Measurements from ENCODE around the gene NIT1. TPM values are rescaled to one million over a fixed set of nuclear protein-coding genes. Genes with fewer than 3 reads are reported as not detected.
A peak's percentile ranks its signal among the peaks of the same experiment; 100 is the strongest.

Gene NIT1
- total RNA-seq, 3 donors from 2014 or later, result 36.3 to 44.5 (median 37.0) TPM

DNA sequence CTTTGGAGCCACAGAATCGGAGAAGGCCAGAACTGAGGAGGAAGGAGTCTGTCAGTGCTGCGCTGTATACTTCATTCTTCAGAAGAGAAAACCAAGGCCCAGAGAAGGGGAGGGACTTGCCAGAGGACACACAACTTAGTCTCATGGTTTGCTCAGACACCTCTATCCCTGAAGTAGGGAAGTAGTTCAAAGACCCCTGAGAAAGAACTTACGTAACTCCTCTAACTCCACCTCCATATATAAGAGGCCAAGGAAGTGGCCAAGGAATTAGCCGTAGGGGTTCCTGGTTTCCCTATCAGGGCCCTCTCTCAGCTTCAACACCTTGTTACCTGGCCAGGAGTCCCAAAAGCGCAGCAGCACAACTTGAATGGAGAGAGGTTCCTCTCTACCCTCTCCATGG is 28.0 kb upstream of the NIT1 start:
- H3K27ac ChIP-seq, result peak overlapping the region; percentile 92 to 98
- no peak for TF ChIP-seq POLR2AphosphoS5 (IDR thresholded peaks at IDR 0.05)
- TF ChIP-seq, protein P1, sequence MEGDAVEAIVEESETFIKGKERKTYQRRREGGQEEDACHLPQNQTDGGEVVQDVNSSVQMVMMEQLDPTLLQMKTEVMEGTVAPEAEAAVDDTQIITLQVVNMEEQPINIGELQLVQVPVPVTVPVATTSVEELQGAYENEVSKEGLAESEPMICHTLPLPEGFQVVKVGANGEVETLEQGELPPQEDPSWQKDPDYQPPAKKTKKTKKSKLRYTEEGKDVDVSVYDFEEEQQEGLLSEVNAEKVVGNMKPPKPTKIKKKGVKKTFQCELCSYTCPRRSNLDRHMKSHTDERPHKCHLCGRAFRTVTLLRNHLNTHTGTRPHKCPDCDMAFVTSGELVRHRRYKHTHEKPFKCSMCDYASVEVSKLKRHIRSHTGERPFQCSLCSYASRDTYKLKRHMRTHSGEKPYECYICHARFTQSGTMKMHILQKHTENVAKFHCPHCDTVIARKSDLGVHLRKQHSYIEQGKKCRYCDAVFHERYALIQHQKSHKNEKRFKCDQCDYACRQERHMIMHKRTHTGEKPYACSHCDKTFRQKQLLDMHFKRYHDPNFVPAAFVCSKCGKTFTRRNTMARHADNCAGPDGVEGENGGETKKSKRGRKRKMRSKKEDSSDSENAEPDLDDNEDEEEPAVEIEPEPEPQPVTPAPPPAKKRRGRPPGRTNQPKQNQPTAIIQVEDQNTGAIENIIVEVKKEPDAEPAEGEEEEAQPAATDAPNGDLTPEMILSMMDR (IDR thresholded peaks at IDR 0.05), result no peak
- no peak for TF ChIP-seq POLR2A (IDR thresholded peaks at IDR 0.05)
- intact Hi-C loops (cut with DNase I; ENCODE audit: low total_unique reads), result no loop called here

DNA sequence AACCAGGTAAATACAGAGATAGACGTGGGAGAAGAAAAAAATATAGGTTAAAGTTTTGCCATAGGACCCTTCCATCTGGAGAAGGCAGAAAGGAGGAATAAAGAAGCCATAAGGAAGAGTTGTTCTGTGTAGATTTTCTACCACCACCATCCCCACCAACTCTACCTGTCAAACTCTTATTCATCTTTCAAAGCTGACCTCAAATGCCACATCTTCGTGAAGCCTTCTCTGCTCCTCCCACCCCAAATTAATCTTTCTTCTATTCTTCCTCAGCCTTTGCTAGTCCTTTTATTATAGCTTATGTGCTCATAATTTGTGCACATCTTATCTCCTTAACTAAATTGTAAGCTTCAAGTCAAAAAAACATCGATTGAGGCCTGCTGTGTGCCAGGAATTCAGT is 27.3 kb upstream of the NIT1 start:
- intact Hi-C loops (cut with DNase I; ENCODE audit: low total_unique reads), result no loop called here
- no peak overlapping the region for H3K4me3 ChIP-seq
- H3K4me1 ChIP-seq, result no peaks in the 10 kb centered on the region

More for the DNA sequence above, 28.0 kb upstream of the NIT1 start:
- Histone ChIP-seq H3K27me3 (no peaks in the 10 kb centered on the region), H3K4me1 (no peaks in the 10 kb centered on the region), H3K9me3 (no peaks in the 10 kb centered on the region), H3K4me3 (peak overlapping the region in 2 of 3 donors; percentile 60 to 65), H3K36me3 (no peaks in the 10 kb centered on the region)
- DNase-seq (ENCODE audit: low spot score in 2 of 2), result peak in 1 of 2 donors; percentile 10

DNA sequence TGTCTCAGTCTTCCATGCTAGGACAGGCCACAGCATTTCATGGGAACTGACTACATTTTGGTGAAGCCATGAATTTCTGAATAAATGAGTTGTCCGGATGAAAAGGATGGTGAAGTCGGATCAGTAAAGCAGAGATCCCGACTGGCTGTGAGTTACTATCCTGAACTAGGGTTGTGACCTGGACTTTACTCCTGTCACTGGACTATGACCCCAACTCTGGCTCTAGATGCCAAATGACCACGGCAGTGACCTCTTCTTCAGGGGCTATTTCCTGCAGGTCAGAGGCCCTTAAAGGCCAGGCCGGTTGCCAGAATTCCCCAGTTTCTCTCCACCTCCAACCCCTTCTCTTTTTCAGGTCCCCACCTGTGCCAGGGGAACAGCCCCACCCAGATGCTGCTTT is 26.8 kb upstream of the NIT1 start:
- TF ChIP-seq POLR2A (IDR thresholded peaks at IDR 0.05) (no peak), POLR2AphosphoS5 (IDR thresholded peaks at IDR 0.05) (no peak)
- TF ChIP-seq, protein P1 (IDR thresholded peaks at IDR 0.05), result no peak

More for the DNA sequence above, 27.3 kb upstream of the NIT1 start:
- no peaks in the 10 kb centered on the region for H3K27me3 ChIP-seq
- no peak for DNase-seq (ENCODE audit: low spot score in 2 of 2)
- TF ChIP-seq POLR2AphosphoS5 (IDR thresholded peaks at IDR 0.05) (no peak), POLR2A (IDR thresholded peaks at IDR 0.05) (no peak)
- TF ChIP-seq, protein P1 (IDR thresholded peaks at IDR 0.05), result no peak
- H3K27ac ChIP-seq, result peak overlapping the region in 1 of 2 donors; percentile 98
- no peaks in the 10 kb centered on the region for H3K36me3 ChIP-seq
- H3K9me3 ChIP-seq, result no peaks in the 10 kb centered on the region

DNA sequence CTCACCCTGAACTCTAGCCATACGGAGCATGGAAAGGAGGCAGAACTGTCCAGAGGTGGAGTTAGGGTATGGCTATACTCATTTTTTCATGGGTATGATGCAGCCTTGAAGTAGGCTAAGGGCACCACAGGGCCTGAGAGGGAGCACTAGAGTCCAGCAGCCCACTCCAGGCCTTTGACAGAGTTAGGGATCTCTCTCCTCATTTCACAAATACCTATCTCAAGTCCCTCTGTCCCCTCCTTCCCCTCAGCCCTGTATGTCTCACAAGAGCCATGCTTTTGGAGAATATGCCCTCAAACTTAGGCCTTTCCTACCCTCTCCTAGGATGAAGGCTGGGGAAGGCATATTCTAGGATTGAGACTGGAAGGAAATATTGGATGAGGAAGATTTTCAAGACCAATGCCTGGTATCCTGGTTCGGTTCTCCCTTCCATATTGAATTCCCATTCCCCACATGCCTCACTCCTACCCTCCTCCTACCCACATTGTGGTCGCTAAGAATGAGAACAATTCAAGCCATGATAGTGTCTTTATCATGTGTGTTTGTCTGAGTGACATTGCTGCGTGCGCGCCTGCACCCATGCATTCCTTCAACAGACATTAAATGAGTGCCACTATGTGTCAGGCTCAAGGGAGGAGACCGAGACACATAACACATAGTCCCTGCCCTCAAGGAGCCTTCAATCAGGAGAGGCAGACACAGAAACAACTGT is 26.0 kb upstream of the NIT1 start:
- Histone ChIP-seq H3K27ac (no peak overlapping the region), H3K4me3 (no peak overlapping the region), H3K27me3 (no peaks in the 10 kb centered on the region), H3K36me3 (no peaks in the 10 kb centered on the region), H3K4me1 (no peaks in the 10 kb centered on the region), H3K9me3 (no peaks in the 10 kb centered on the region)
- intact Hi-C loops (cut with DNase I; ENCODE audit: low total_unique reads), result no loop called here
- TF ChIP-seq, protein P1 (IDR thresholded peaks at IDR 0.05), result no peak
- TF ChIP-seq POLR2AphosphoS5 (IDR thresholded peaks at IDR 0.05) (no peak), POLR2A (IDR thresholded peaks at IDR 0.05) (no peak)
- DNase-seq (ENCODE audit: low spot score in 2 of 2), result no peak

More for the DNA sequence above, 26.8 kb upstream of the NIT1 start:
- H3K9me3 ChIP-seq, result no peaks in the 10 kb centered on the region
- H3K4me1 ChIP-seq, result no peaks in the 10 kb centered on the region
- no peaks in the 10 kb centered on the region for H3K27me3 ChIP-seq
- H3K27ac ChIP-seq, result no peak overlapping the region
- DNase-seq (ENCODE audit: low spot score in 2 of 2), result no peak
- intact Hi-C loops (cut with DNase I; ENCODE audit: low total_unique reads), result no loop called here
- H3K36me3 ChIP-seq, result no peaks in the 10 kb centered on the region
- no peak overlapping the region for H3K4me3 ChIP-seq

DNA sequence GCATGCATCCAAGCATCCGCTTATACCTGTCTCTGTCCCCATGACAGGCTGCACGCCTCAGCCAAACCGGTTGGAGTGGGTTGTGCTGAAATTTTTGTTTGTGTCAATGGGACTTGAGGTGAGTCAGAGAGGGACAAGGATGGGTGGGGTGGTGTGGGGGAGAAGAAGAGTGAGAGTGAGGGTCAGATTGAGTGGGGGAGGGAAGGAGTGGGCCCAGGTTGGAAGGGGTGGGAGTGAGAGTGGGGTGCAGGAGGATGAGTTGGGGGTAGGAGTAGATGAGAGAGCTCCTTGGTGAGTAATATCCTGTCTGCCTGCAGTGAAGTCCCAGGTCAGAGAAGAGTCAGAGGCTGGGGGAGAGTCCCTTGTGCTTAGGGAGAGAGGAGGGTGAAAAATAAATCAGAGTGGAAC is 25.3 kb upstream of the NIT1 start:
- H3K27ac ChIP-seq, result peak overlapping the region; percentile 0 to 50
- H3K4me1 ChIP-seq, result peaks cover 0 to 3% of the 10 kb centered on the region in 2 donors
- peak; percentile 57 to 60 for DNase-seq (ENCODE audit: low spot score in 2 of 2)
- no peak overlapping the region for H3K4me3 ChIP-seq
- no peaks in the 10 kb centered on the region for H3K36me3 ChIP-seq
- H3K9me3 ChIP-seq, result no peaks in the 10 kb centered on the region
- intact Hi-C loops (cut with DNase I; ENCODE audit: low total_unique reads), result no loop called here
- H3K27me3 ChIP-seq, result no peaks in the 10 kb centered on the region
- TF ChIP-seq POLR2A (IDR thresholded peaks at IDR 0.05) (no peak), POLR2AphosphoS5 (IDR thresholded peaks at IDR 0.05) (no peak)
- TF ChIP-seq, protein P1 (IDR thresholded peaks at IDR 0.05), result no peak

Measured in breast epithelium (tissue), 4 donors.